Gastrocnemius medialis (tissue), 4 donors: ENCODE results near the gene PSMD12. TPM values are rescaled to one million over a fixed set of nuclear protein-coding genes. Genes with fewer than 3 reads are reported as not detected.
"Not testable (repeated sequence)": the region's sequence is repeated elsewhere in the genome, so short reads cannot be mapped to it uniquely, and the experiment has no call there.

Experiments used
- ATAC-seq, 2 donors: fragments of 150-250 bp; one replicate each; pipeline ENCODE4 v1.9.1; 2016
- DNase-seq, 2 donors: peaks; one replicate each; pipeline ENCODE4 v3.0.0-alpha.2; 2019
- H3K27ac ChIP-seq, 4 donors: fragments of 200-600 bp; sonication (generic); 1 replicate in 1 of 4; 2 replicates in 3 of 4; pipeline ENCODE4 v1.5.1; 2016 to 2018; ENCODE audit warnings: mild to moderate bottlenecking in 2 of 4, moderate library complexity in 1 of 4
- H3K27me3 ChIP-seq, 3 donors: fragments of 200-600 bp; sonication (generic) in 2 of 3; 1 replicate in 1 of 3; 2 replicates in 2 of 3; pipeline versions ENCODE4 v1.5.1 to v1.6.0; 2016 to 2019; ENCODE audit warnings: mild to moderate bottlenecking in 1 of 3, moderate library complexity in 1 of 3
- H3K36me3 ChIP-seq, 2 donors: fragments of 200-600 bp; sonication (generic) in 1 of 2; one replicate each; pipeline ENCODE4 v1.5.1; 2017 to 2018
- H3K4me1 ChIP-seq, 2 donors: fragments of 200-600 bp; sonication (generic) in 1 of 2; one replicate each; pipeline ENCODE4 v1.5.1; 2016 to 2017; ENCODE audit warnings: mild to moderate bottlenecking in 2 of 2
- H3K4me3 ChIP-seq, 4 donors: fragments of 200-600 bp; sonication (generic) in 3 of 4; 1 replicate in 1 of 4; 2 replicates in 3 of 4; pipeline ENCODE4 v1.5.1; 2016 to 2019; ENCODE audit warnings: mild to moderate bottlenecking in 2 of 4
- H3K9me3 ChIP-seq, 3 donors: fragments of 200-600 bp; sonication (generic) in 2 of 3; 1 replicate in 1 of 3; 2 replicates in 2 of 3; pipeline ENCODE4 v1.5.1; 2016 to 2019
- CTCF ChIP-seq, 5 experiments: fragments of 450-650 bp in 3 of 5; fragments of 200-600 bp in 2 of 5; sonication (generic) in 2 of 5; IDR thresholded peaks in 4 of 5; conservative IDR thresholded peaks in 1 of 5; 1 replicate in 4 of 5; 2 replicates in 1 of 5; pipeline ENCODE4 v1.5.1; 2016 to 2019; ENCODE audit warnings: antibody characterized with exemption in 5 of 5, mild to moderate bottlenecking in 3 of 5, moderate library complexity in 3 of 5
- POLR2A ChIP-seq, 2 donors: fragments of 450-650 bp; IDR thresholded peaks; one replicate each; pipeline ENCODE4 v1.6.1; 2017; ENCODE audit warnings: antibody characterized with exemption in 2 of 2, mild to moderate bottlenecking in 2 of 2, moderate library complexity in 2 of 2
- in situ Hi-C, 4 donors: fragments of 200-750 bp; cut with MboI; loops; one replicate each; pipeline versions ENCODE4 v1.15.0 to v1.8.0; 2017; ENCODE audit warnings: low sequenced_read_pairs in 4 of 4
- intact Hi-C: fragments of 100-400 bp; cut with DNase I; formaldehyde crosslinking; loops from one replicate; pipeline ENCODE4 v1.15.1; 2023; ENCODE audit warnings: low total_unique reads
- total RNA-seq, 4 donors: library from RNA; depleted of rRNA; stranded (reverse); fragments of >200 nt; gene quantifications; one replicate each; pipeline versions ENCODE4 v1.1.0 to v1.2.3, GENCODE V29; 2016

Gene PSMD12
- total RNA-seq, 4 donors from 2014 or later = 52.0 to 89.6 (median 69.9) TPM

GRCh38 chr17:67315865-67316264 lies 50.5 kb downstream of the PSMD12 start:
- no peak overlapping the region for H3K4me3 ChIP-seq
- ATAC-seq (no peak), DNase-seq (no peak)
- no peaks in the 10 kb centered on the region for H3K9me3 ChIP-seq
- no peaks in the 10 kb centered on the region for H3K36me3 ChIP-seq
- H3K4me1 ChIP-seq = no peaks in the 10 kb centered on the region
- intact Hi-C loops (no loop called here), in situ Hi-C loops (no loop called here)
- H3K27ac ChIP-seq = no peak overlapping the region
- no peaks in the 10 kb centered on the region for H3K27me3 ChIP-seq
- TF ChIP-seq POLR2A (IDR thresholded peaks at IDR 0.05) (no peak), CTCF (IDR thresholded peaks at IDR 0.05 in 4 of 5, conservative IDR thresholded peaks at IDR 0.05 in 1 of 5) (no peak)

GRCh38 chr17:67312265-67312664 lies 54.1 kb downstream of the PSMD12 start:
- TF ChIP-seq POLR2A (IDR thresholded peaks at IDR 0.05) = no peak
- no peak for TF ChIP-seq CTCF (IDR thresholded peaks at IDR 0.05 in 4 of 5, conservative IDR thresholded peaks at IDR 0.05 in 1 of 5)
- Histone ChIP-seq H3K4me3 (no peak overlapping the region), H3K27me3 (no peaks in the 10 kb centered on the region), H3K9me3 (no peaks in the 10 kb centered on the region), H3K27ac (no peak overlapping the region), H3K4me1 (no peaks in the 10 kb centered on the region), H3K36me3 (no peaks in the 10 kb centered on the region)
- DNase-seq = no peak
- no peak for ATAC-seq
- intact Hi-C loops = no loop called here
- in situ Hi-C loops = no loop called here

GRCh38 chr17:67311575-67311974 lies 54.8 kb downstream of the PSMD12 start:
- in situ Hi-C loops = no loop called here
- intact Hi-C loops = no loop called here
- Histone ChIP-seq H3K36me3 (no peaks in the 10 kb centered on the region), H3K27ac (no peak overlapping the region), H3K4me3 (no peak overlapping the region), H3K4me1 (no peaks in the 10 kb centered on the region), H3K9me3 (no peaks in the 10 kb centered on the region), H3K27me3 (no peaks in the 10 kb centered on the region)
- DNase-seq (no peak), ATAC-seq (no peak)
- no peak for TF ChIP-seq POLR2A (IDR thresholded peaks at IDR 0.05)
- no peak for TF ChIP-seq CTCF (IDR thresholded peaks at IDR 0.05 in 4 of 5, conservative IDR thresholded peaks at IDR 0.05 in 1 of 5)

GRCh38 chr17:67310406-67310805 lies 56.0 kb downstream of the PSMD12 start:
- ATAC-seq (no peak), DNase-seq (no peak)
- no peak overlapping the region for H3K27ac ChIP-seq
- TF ChIP-seq POLR2A (IDR thresholded peaks at IDR 0.05) (no peak), CTCF (IDR thresholded peaks at IDR 0.05 in 4 of 5, conservative IDR thresholded peaks at IDR 0.05 in 1 of 5) (no peak)
- in situ Hi-C loops (no loop called here), intact Hi-C loops (no loop called here)
- H3K27me3 ChIP-seq = no peaks in the 10 kb centered on the region
- H3K9me3 ChIP-seq = no peaks in the 10 kb centered on the region
- no peak overlapping the region for H3K4me3 ChIP-seq
- no peaks in the 10 kb centered on the region for H3K36me3 ChIP-seq
- H3K4me1 ChIP-seq = no peaks in the 10 kb centered on the region

- H3K4me1 ChIP-seq, H3K4me3 ChIP-seq, ATAC-seq, intact Hi-C loops, DNase-seq, in situ Hi-C loops, H3K9me3 ChIP-seq, H3K27ac ChIP-seq, H3K27me3 ChIP-seq, H3K36me3 ChIP-seq: not testable (repeated sequence)
These were observed 60.7 kb downstream of the PSMD12 start for GRCh38 chr17:67305446-67306235.
